ENCODE data around the gene SPATA18. TPM values are rescaled to one million over a fixed set of nuclear protein-coding genes. Genes with fewer than 3 reads are reported as not detected.
A peak's percentile ranks its signal among the peaks of the same experiment; 100 is the strongest.

SPATA18 gene
- total and polyA plus RNA-seq, 2 of the 13 experiments (the other 11 are each of a cell fraction or from before 2014, with no cell fraction given): 5.7 to 13.2 TPM

GRCh38 chr4:52052475-52052780 is 1.3 kb downstream of the SPATA18 start (continued):
- TF ChIP-seq ZNF660 (CRISPR knock-in tag; IDR thresholded peaks at IDR 0.05; ENCODE audit: borderline replicate concordance, low read depth) (no peak), YEATS4 (CRISPR knock-in tag; IDR thresholded peaks at IDR 0.05; ENCODE audit: borderline replicate concordance) (0 out of 2 replicates have a peak, but pooled peaks have one; percentile 47), PHF5A (CRISPR knock-in tag; IDR thresholded peaks at IDR 0.05; ENCODE audit: low read depth, unreplicated experiment) (no peak), ZNF644 (CRISPR knock-in tag; IDR thresholded peaks at IDR 0.05; ENCODE audit: low read depth) (no peak), ZNF431 (CRISPR knock-in tag; IDR thresholded peaks at IDR 0.05; ENCODE audit: borderline replicate concordance, low read depth) (no peak), ZNF790 (CRISPR knock-in tag; IDR thresholded peaks at IDR 0.05; ENCODE audit: borderline replicate concordance) (no peak), AGO2 (optimal IDR thresholded peaks at IDR 0.05; ENCODE audit: low read depth, low read length) (no peak), SRSF1 (optimal IDR thresholded peaks at IDR 0.05; ENCODE audit: low read depth, low read length) (no peak), ZNF282 (IDR thresholded peaks at IDR 0.05; ENCODE audit: partially characterized antibody) (no peak), NFAT5 (CRISPR knock-in tag; IDR thresholded peaks at IDR 0.05) (no peak), CBX2 (IDR thresholded peaks at IDR 0.05; ENCODE audit: low read depth, low read length) (no peak), CBX2 (CRISPR knock-in tag; IDR thresholded peaks at IDR 0.05; ENCODE audit: low read depth) (no peak), ZBTB43 (CRISPR knock-in tag; conservative IDR thresholded peaks at IDR 0.05) (no peak), ZNF337 (CRISPR knock-in tag; IDR thresholded peaks at IDR 0.05; ENCODE audit: borderline replicate concordance, low read depth) (no peak), CENPT (CRISPR knock-in tag; IDR thresholded peaks at IDR 0.05; ENCODE audit: low read depth) (no peak), NR3C1 (CRISPR knock-in tag; IDR thresholded peaks at IDR 0.05) (no peak), CCAR2 (optimal IDR thresholded peaks at IDR 0.05; ENCODE audit: low read depth, low read length) (no peak), ZNF557 (CRISPR knock-in tag; IDR thresholded peaks at IDR 0.05) (no peak), ZNF101 (CRISPR knock-in tag; IDR thresholded peaks at IDR 0.05; ENCODE audit: borderline replicate concordance, low read depth) (no peak), ZFP36L2 (CRISPR knock-in tag; IDR thresholded peaks at IDR 0.05) (no peak), ZNF740 (CRISPR knock-in tag; IDR thresholded peaks at IDR 0.05) (no peak), RFXAP (CRISPR knock-in tag; IDR thresholded peaks at IDR 0.05; ENCODE audit: borderline replicate concordance) (no peak), SSRP1 (CRISPR knock-in tag; IDR thresholded peaks at IDR 0.05) (peak; percentile 30; the same call in 1 of the 2 replicates), BCL3 (CRISPR knock-in tag; IDR thresholded peaks at IDR 0.05) (peak; percentile 99), STAT5B (CRISPR knock-in tag; IDR thresholded peaks at IDR 0.05) (no peak)

Data from HepG2 (cell line).